H9 (cell line): ENCODE results near the gene PRR14. TPM values are rescaled to one million over a fixed set of nuclear protein-coding genes. Genes with fewer than 3 reads are reported as not detected.

Experiments
- DNase-seq: peaks from one replicate; pipeline ENCODE4 v3.0.0-alpha.2; 2017
- H2AFZ ChIP-seq: one replicate; pipeline ENCODE4 v1.6.1; 2013; ENCODE audit warnings: mild to moderate bottlenecking, low read length, control low read depth, moderate library complexity
- H2AK5ac ChIP-seq: 2 replicates; pipeline ENCODE4 v1.6.1; 2013; ENCODE audit warnings: low read length, control low read depth, mixed read lengths; ENCODE audit not compliant: insufficient read length
- H2BK120ac ChIP-seq: one replicate; pipeline ENCODE4 v1.6.1; 2013; ENCODE audit warnings: low read depth, mild to moderate bottlenecking, low read length, control low read depth, inconsistent platforms; ENCODE audit not compliant: poor library complexity, severe bottlenecking
- H2BK12ac ChIP-seq: 2 replicates; pipeline ENCODE4 v1.6.1; 2013; ENCODE audit warnings: low read length, control low read depth, mixed read lengths, low read depth; ENCODE audit not compliant: insufficient read length
- H2BK15ac ChIP-seq: 2 replicates; pipeline ENCODE4 v1.6.1; 2013; ENCODE audit warnings: low read depth, low read length, control low read depth
- H2BK20ac ChIP-seq: one replicate; pipeline ENCODE4 v1.6.1; 2013; ENCODE audit warnings: low read depth, mild to moderate bottlenecking, low read length, control low read depth, inconsistent platforms; ENCODE audit not compliant: poor library complexity, severe bottlenecking
- H2BK5ac ChIP-seq: 2 replicates; pipeline ENCODE4 v1.6.1; 2013; ENCODE audit warnings: low read length, control low read depth, mixed read lengths; ENCODE audit not compliant: insufficient read length
- H3K14ac ChIP-seq: 2 replicates; pipeline ENCODE4 v1.6.1; 2013; ENCODE audit warnings: low read length, control low read depth; ENCODE audit not compliant: insufficient read depth
- H3K18ac ChIP-seq: 2 replicates; pipeline ENCODE4 v1.6.1; 2013; ENCODE audit warnings: low read depth, mild to moderate bottlenecking, mixed read lengths, low read length, control low read depth; ENCODE audit not compliant: insufficient read length
- H3K23ac ChIP-seq: 2 replicates; pipeline ENCODE4 v1.6.1; 2013; ENCODE audit warnings: low read length, control low read depth, mixed read lengths, low read depth; ENCODE audit not compliant: insufficient read length
- H3K23me2 ChIP-seq: 2 replicates; pipeline ENCODE4 v1.6.1; 2013; ENCODE audit warnings: low read depth, mild to moderate bottlenecking, mixed read lengths, low read length, control low read depth; ENCODE audit not compliant: insufficient read length, poor library complexity, severe bottlenecking
- H3K27ac ChIP-seq: 2 replicates; pipeline ENCODE4 v1.5.1; 2013; ENCODE audit warnings: low read length, control low read depth, mixed read lengths, low read depth; ENCODE audit not compliant: insufficient read length
- H3K27me3 ChIP-seq: 2 replicates; pipeline ENCODE4 v1.6.1; 2013; ENCODE audit warnings: low read length, control low read depth, inconsistent platforms; ENCODE audit not compliant: insufficient read depth
- H3K4ac ChIP-seq: 2 replicates; pipeline ENCODE4 v1.6.1; 2013; ENCODE audit warnings: low read depth, mild to moderate bottlenecking, control low read depth, inconsistent platforms, low read length, moderate library complexity
- H3K4me1 ChIP-seq: 2 replicates; pipeline ENCODE4 v1.6.1; 2013; ENCODE audit warnings: low read length, control low read depth, inconsistent platforms; ENCODE audit not compliant: insufficient read depth
- H3K4me2 ChIP-seq: 2 replicates; pipeline ENCODE4 v1.6.1; 2013; ENCODE audit warnings: low read length, control low read depth, mixed read lengths; ENCODE audit not compliant: insufficient read length, insufficient read depth
- H3K56ac ChIP-seq: 2 replicates; pipeline ENCODE4 v1.6.1; 2013; ENCODE audit warnings: low read depth, mild to moderate bottlenecking, mixed read lengths, low read length, control low read depth; ENCODE audit not compliant: insufficient read length
- H3K79me1 ChIP-seq: 2 replicates; pipeline ENCODE4 v1.6.1; 2013; ENCODE audit warnings: low read depth, mild to moderate bottlenecking, moderate library complexity, low read length, control low read depth, inconsistent platforms; ENCODE audit not compliant: insufficient read depth, poor library complexity, severe bottlenecking
- H3K79me2 ChIP-seq: 2 replicates; pipeline ENCODE4 v1.6.1; 2013; ENCODE audit warnings: low read length, control low read depth, inconsistent platforms; ENCODE audit not compliant: insufficient read depth
- H3K9ac ChIP-seq: 2 replicates; pipeline ENCODE4 v1.6.1; 2013; ENCODE audit warnings: low read length, control low read depth, mixed read lengths; ENCODE audit not compliant: insufficient read length; ENCODE audit errors: extremely low read depth
- H3K9me3 ChIP-seq: one replicate; pipeline ENCODE4 v1.6.1; 2013; ENCODE audit warnings: low read depth, low read length, inconsistent platforms; ENCODE audit not compliant: control insufficient read depth
- H3T11ph ChIP-seq: one replicate; pipeline ENCODE4 v1.6.1; 2013; ENCODE audit warnings: mild to moderate bottlenecking, low read length, control low read depth, inconsistent platforms
- H4K20me1 ChIP-seq: one replicate; pipeline ENCODE4 v1.6.1; 2013; ENCODE audit not compliant: control insufficient read depth, insufficient read length, insufficient read depth
- H4K5ac ChIP-seq: 2 replicates; pipeline ENCODE4 v1.6.1; 2013; ENCODE audit warnings: low read depth, mild to moderate bottlenecking, mixed read lengths, low read length, control low read depth; ENCODE audit not compliant: insufficient read length
- H4K8ac ChIP-seq: replicated peaks from 2 replicates; pipeline ENCODE4 v1.6.1; 2013; ENCODE audit warnings: low read length, control low read depth, mixed read lengths, low read depth; ENCODE audit not compliant: insufficient read length
- H4K91ac ChIP-seq: 2 replicates; pipeline ENCODE4 v1.6.1; 2013; ENCODE audit warnings: low read depth, mild to moderate bottlenecking, moderate library complexity, mixed read lengths, low read length, control low read depth; ENCODE audit not compliant: insufficient read length
- H3K27ac Mint-ChIP-seq, 3 experiments: 2 replicates in 2 of 3; 3 replicates in 1 of 3; pipeline ENCODE4 v1.8.0; 2020 to 2021; ENCODE audit warnings: mixed read lengths in 3 of 3, mild to moderate bottlenecking in 1 of 3, moderate library complexity in 1 of 3
- H3K27me3 Mint-ChIP-seq: 2 replicates; pipeline ENCODE4 v1.8.0; 2021; ENCODE audit warnings: low read depth, mild to moderate bottlenecking, moderate library complexity, mixed read lengths
- H3K36me3 Mint-ChIP-seq, 3 experiments: 2 replicates in 2 of 3; 3 replicates in 1 of 3; pipeline ENCODE4 v1.8.0; 2020 to 2021; ENCODE audit warnings: low read depth in 3 of 3, mixed read lengths in 3 of 3; ENCODE audit not compliant: insufficient read depth in 1 of 3
- H3K4me1 Mint-ChIP-seq, 2 experiments: 2 replicates each; pipeline ENCODE4 v1.8.0; 2020; ENCODE audit warnings: mixed read lengths in 2 of 2
- H3K4me3 Mint-ChIP-seq, 2 experiments: 2 replicates in 1 of 2; 3 replicates in 1 of 2; pipeline ENCODE4 v1.8.0; 2020 to 2021; ENCODE audit warnings: mild to moderate bottlenecking in 2 of 2, mixed read lengths in 2 of 2, moderate library complexity in 1 of 2
- H3K9me3 Mint-ChIP-seq, 2 experiments: 2 replicates in 1 of 2; 3 replicates in 1 of 2; pipeline ENCODE4 v1.8.0; 2020; ENCODE audit warnings: mild to moderate bottlenecking in 2 of 2, mixed read lengths in 2 of 2, moderate library complexity in 1 of 2
- WGBS: extraction: QIAGEN DNeasy Blood & Tissue Kit; methylation state at CpG from one replicate; pipeline ENCODE4 v1.1.7; 2013; ENCODE audit warnings: missing lambda C conversion rate, low lambda C conversion rate, mixed read lengths; ENCODE audit not compliant: insufficient read length; ENCODE audit errors: extremely low coverage; 5-methylcytosine and 5-hydroxymethylcytosine counted together
- total RNA-seq: library from RNA; stranded (reverse); gene quantifications from 2 replicates; pipeline ENCODE4 v1.2.1, GENCODE V29; 2021
- TF ChIP-seq, protein P1 (sequence below): fragments of 200-600 bp; sonication (generic); conservative IDR thresholded peaks from 3 replicates; pipeline ENCODE4 v1.8.0; 2021; ENCODE audit warnings: antibody characterized with exemption, mild to moderate bottlenecking

PRR14 gene
- total RNA-seq, 1 experiment from 2014 or later = 11.6 TPM

DNA sequence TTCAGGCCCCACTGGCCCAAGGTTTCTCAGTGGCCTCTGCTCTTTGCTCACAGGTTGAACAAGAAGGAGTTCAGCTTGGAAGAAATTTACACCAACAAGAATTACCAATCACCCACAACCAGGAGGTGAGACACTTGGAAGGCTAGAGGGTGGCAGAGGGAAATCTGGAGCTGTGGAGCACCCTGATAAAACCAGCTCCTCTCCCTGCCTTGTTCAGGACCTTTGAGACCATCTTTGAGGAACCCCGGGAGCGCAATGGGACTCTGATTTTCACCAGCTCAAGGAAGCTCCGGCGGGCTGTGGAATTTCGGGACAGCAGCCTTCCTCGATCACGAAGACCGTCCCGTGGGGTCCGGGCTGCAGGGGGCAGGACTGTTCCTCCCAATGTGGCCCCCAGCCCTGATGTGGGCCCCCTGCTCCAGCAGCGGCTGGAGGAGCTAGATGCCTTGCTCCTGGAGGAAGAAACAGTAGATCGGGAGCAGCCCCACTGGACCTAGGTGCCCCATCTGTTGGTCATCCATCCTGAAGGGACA, 5.1 kb downstream of the PRR14 start:
- Histone ChIP-seq H3K79me1 (no peaks in the 10 kb centered on the region), H3K56ac (no peak overlapping the region), H2BK15ac (no peak overlapping the region), H3K4ac (no peak overlapping the region), H3T11ph (no peak overlapping the region), H2BK12ac (no peak overlapping the region), H3K4me2 (no peak overlapping the region), H4K91ac (no peak overlapping the region), H3K14ac (no peak overlapping the region), H3K27ac (no peak overlapping the region), H3K18ac (no peak overlapping the region), H3K4me1 (no peaks in the 10 kb centered on the region), H3K27me3 (peaks cover 11% of the 10 kb centered on the region; the same call in 1 of the 2 replicates), H4K8ac (no peak overlapping the region), H3K23me2 (peaks cover 6% of the 10 kb centered on the region), H3K23ac (no peak overlapping the region), H3K9me3 (no peaks in the 10 kb centered on the region), H2AFZ (no peak overlapping the region), H4K5ac (no peak overlapping the region), H2BK5ac (no peak overlapping the region), H3K79me2 (no peaks in the 10 kb centered on the region), H2AK5ac (no peak overlapping the region), H2BK20ac (no peak overlapping the region), H4K20me1 (no peaks in the 10 kb centered on the region), H3K9ac (no peak overlapping the region), H2BK120ac (no peak overlapping the region)
- H3K27me3 Mint-ChIP-seq = peaks cover 37% of the 10 kb centered on the region
- H3K9me3 Mint-ChIP-seq = no peaks in the 10 kb centered on the region
- H3K36me3 Mint-ChIP-seq = peaks cover 7 to 31% (median 20%) of the 10 kb centered on the region in 3 experiments; a peak in 6 of 7 replicates
- peaks cover 13 to 20% of the 10 kb centered on the region in 2 experiments for H3K4me1 Mint-ChIP-seq
- no CpG with 5 or more reads among the region's 12 CpGs for WGBS
- TF ChIP-seq, protein P1, sequence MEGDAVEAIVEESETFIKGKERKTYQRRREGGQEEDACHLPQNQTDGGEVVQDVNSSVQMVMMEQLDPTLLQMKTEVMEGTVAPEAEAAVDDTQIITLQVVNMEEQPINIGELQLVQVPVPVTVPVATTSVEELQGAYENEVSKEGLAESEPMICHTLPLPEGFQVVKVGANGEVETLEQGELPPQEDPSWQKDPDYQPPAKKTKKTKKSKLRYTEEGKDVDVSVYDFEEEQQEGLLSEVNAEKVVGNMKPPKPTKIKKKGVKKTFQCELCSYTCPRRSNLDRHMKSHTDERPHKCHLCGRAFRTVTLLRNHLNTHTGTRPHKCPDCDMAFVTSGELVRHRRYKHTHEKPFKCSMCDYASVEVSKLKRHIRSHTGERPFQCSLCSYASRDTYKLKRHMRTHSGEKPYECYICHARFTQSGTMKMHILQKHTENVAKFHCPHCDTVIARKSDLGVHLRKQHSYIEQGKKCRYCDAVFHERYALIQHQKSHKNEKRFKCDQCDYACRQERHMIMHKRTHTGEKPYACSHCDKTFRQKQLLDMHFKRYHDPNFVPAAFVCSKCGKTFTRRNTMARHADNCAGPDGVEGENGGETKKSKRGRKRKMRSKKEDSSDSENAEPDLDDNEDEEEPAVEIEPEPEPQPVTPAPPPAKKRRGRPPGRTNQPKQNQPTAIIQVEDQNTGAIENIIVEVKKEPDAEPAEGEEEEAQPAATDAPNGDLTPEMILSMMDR = no peak
- no peak overlapping the region for H3K27ac Mint-ChIP-seq
- DNase-seq = no peak
- peak overlapping the region in 1 of 2 experiments; percentile 55; a peak in 1 of 5 replicates for H3K4me3 Mint-ChIP-seq
